OCI-LY1 (cell line): ENCODE results near the gene MVB12B.

Experiments
- H2AFZ ChIP-seq: fragments of 200-600 bp; sonication (generic), shearing (Covaris generic); 2 replicates; pipeline ENCODE4 v1.6.0; 2014; ENCODE audit warnings: antibody characterized with exemption, mild to moderate bottlenecking, low read length
- H3F3A ChIP-seq: fragments of 200-600 bp; sonication (generic), shearing (Covaris generic); 2 replicates; pipeline ENCODE4 v1.6.0; 2014; ENCODE audit warnings: mild to moderate bottlenecking, antibody characterized with exemption, low read length, moderate library complexity; ENCODE audit not compliant: insufficient read depth
- H3K27ac ChIP-seq: fragments of 200-600 bp; sonication (generic); 2 replicates; pipeline ENCODE4 v1.5.1; 2014; ENCODE audit warnings: low read length, mixed run types, mild to moderate bottlenecking, low read depth; ENCODE audit not compliant: poor library complexity, severe bottlenecking
- H3K27me3 ChIP-seq: fragments of 200-600 bp; sonication (generic); 2 replicates; pipeline ENCODE4 v1.6.0; 2014; ENCODE audit warnings: antibody characterized with exemption, mild to moderate bottlenecking, low read length, moderate library complexity; ENCODE audit not compliant: insufficient read depth
- H3K36me3 ChIP-seq: fragments of 200-600 bp; sonication (generic); 2 replicates; pipeline ENCODE4 v1.6.1; 2014; ENCODE audit warnings: mild to moderate bottlenecking, antibody characterized with exemption, low read length, moderate library complexity, mixed read lengths; ENCODE audit not compliant: insufficient read depth
- H3K4me1 ChIP-seq: fragments of 200-600 bp; sonication (generic); 2 replicates; pipeline ENCODE4 v1.5.1; 2014; ENCODE audit warnings: mild to moderate bottlenecking, low read length, moderate library complexity; ENCODE audit not compliant: insufficient read depth, severe bottlenecking
- H3K4me2 ChIP-seq: fragments of 200-600 bp; sonication (generic), shearing (Covaris generic); 2 replicates; pipeline ENCODE4 v1.6.1; 2014; ENCODE audit warnings: low read length
- H3K4me3 ChIP-seq: fragments of 200-600 bp; sonication (generic); 2 replicates; pipeline ENCODE4 v1.5.1; 2014; ENCODE audit warnings: low read length, low read depth, mild to moderate bottlenecking, mixed read lengths; ENCODE audit not compliant: poor library complexity, severe bottlenecking
- H3K79me2 ChIP-seq: fragments of 200-600 bp; shearing (Covaris generic); 2 replicates; pipeline ENCODE4 v1.6.1; 2016; ENCODE audit warnings: mixed run types, low read length, mixed read lengths; ENCODE audit not compliant: insufficient read depth
- H3K9ac ChIP-seq: fragments of 200-600 bp; sonication (generic), shearing (Covaris generic); 2 replicates; pipeline ENCODE4 v1.6.1; 2014; ENCODE audit warnings: mild to moderate bottlenecking, low read length, mixed read lengths
- H3K9me2 ChIP-seq: fragments of 200-600 bp; sonication (generic), shearing (Covaris generic); 2 replicates; pipeline ENCODE4 v1.6.1; 2014; ENCODE audit warnings: low read depth, mild to moderate bottlenecking, low read length, mixed read lengths
- H3K9me3 ChIP-seq: fragments of 200-600 bp; shearing (Covaris generic); 2 replicates; pipeline ENCODE4 v1.6.1; 2014; ENCODE audit warnings: low read length, mixed read lengths
- H4K20me1 ChIP-seq: fragments of 200-600 bp; sonication (generic), shearing (Covaris generic); 2 replicates; pipeline ENCODE4 v1.6.0; 2016; ENCODE audit warnings: mild to moderate bottlenecking, low read length; ENCODE audit not compliant: insufficient read depth
- EZH2 ChIP-seq: fragments of 200-600 bp; sonication (generic), shearing (Covaris generic); IDR thresholded peaks from 2 replicates; pipeline ENCODE4 v1.8.0; 2017; ENCODE audit warnings: borderline replicate concordance, mixed run types, mild to moderate bottlenecking, antibody characterized with exemption, low read length, moderate library complexity, mixed read lengths
- TF ChIP-seq, protein P1 (sequence below): fragments of 200-600 bp; sonication (generic), shearing (Covaris generic); IDR thresholded peaks from 2 replicates; pipeline ENCODE4 v1.5.1; 2017; ENCODE audit warnings: mild to moderate bottlenecking, antibody characterized with exemption, low read length, moderate library complexity, mixed read lengths

The MVB12B gene

DNA sequence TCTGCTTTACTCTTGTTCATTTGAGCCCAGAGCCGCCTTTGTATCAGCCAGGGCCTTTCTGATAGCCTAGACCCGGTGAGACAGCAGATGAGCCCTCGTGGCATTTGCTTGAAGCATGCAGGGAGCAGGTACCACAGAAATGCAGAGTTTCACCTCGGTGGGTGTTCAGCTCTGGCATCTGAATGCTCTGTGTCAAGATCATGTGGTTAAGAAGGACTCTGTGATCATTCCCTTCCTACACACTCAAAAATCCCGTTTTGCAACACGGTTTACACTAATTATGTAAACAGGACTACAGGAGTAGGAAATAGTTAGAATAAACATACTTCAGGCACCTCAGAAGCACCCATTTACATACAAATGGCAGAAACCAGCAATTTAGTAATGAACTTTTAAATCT is 67.2 kb downstream of the MVB12B start:
- Histone ChIP-seq H2AFZ (no peak overlapping the region), H4K20me1 (no peaks in the 10 kb centered on the region), H3K27me3 (no peaks in the 10 kb centered on the region), H3K36me3 (no peaks in the 10 kb centered on the region), H3K4me3 (no peak overlapping the region), H3K27ac (no peak overlapping the region), H3K4me1 (no peaks in the 10 kb centered on the region), H3K9me3 (no peaks in the 10 kb centered on the region), H3K9ac (no peak overlapping the region), H3K4me2 (no peak overlapping the region), H3K79me2 (no peaks in the 10 kb centered on the region), H3K9me2 (no peaks in the 10 kb centered on the region), H3F3A (no peaks in the 10 kb centered on the region)
- TF ChIP-seq, protein P1, sequence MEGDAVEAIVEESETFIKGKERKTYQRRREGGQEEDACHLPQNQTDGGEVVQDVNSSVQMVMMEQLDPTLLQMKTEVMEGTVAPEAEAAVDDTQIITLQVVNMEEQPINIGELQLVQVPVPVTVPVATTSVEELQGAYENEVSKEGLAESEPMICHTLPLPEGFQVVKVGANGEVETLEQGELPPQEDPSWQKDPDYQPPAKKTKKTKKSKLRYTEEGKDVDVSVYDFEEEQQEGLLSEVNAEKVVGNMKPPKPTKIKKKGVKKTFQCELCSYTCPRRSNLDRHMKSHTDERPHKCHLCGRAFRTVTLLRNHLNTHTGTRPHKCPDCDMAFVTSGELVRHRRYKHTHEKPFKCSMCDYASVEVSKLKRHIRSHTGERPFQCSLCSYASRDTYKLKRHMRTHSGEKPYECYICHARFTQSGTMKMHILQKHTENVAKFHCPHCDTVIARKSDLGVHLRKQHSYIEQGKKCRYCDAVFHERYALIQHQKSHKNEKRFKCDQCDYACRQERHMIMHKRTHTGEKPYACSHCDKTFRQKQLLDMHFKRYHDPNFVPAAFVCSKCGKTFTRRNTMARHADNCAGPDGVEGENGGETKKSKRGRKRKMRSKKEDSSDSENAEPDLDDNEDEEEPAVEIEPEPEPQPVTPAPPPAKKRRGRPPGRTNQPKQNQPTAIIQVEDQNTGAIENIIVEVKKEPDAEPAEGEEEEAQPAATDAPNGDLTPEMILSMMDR = no peak
- no peak for TF ChIP-seq EZH2

DNA sequence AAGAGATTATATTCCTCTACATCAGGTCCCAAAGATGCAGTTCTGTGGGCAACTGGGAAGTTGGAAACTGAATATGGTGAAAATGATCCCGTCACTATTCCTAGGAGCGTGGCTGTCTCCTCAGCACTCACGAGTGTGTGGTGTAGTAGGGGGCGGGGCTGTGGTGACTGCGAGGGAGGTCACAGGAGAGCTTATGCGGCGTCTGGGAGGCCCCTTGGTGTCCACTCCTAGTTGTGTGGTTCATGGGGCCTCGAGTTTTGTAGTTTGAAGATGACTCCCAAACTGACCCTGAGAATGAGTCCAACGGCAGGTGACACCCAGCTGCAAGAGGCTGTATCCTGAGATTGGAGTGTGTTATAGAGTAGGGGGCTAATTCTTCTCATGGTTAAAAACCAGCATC is 68.2 kb downstream of the MVB12B start:
- TF ChIP-seq EZH2 = no peak
- TF ChIP-seq, protein P1 = no peak
- no peaks in the 10 kb centered on the region for H3K79me2 ChIP-seq
- no peak overlapping the region for H2AFZ ChIP-seq
- no peaks in the 10 kb centered on the region for H3K9me2 ChIP-seq
- no peaks in the 10 kb centered on the region for H3K9me3 ChIP-seq
- H3K4me1 ChIP-seq = no peaks in the 10 kb centered on the region
- no peaks in the 10 kb centered on the region for H3K27me3 ChIP-seq
- H3K9ac ChIP-seq = no peak overlapping the region
- no peak overlapping the region for H3K4me3 ChIP-seq
- no peaks in the 10 kb centered on the region for H3K36me3 ChIP-seq
- H3K4me2 ChIP-seq = no peak overlapping the region
- H3F3A ChIP-seq = no peaks in the 10 kb centered on the region
- H3K27ac ChIP-seq = no peak overlapping the region
- H4K20me1 ChIP-seq = no peaks in the 10 kb centered on the region

DNA sequence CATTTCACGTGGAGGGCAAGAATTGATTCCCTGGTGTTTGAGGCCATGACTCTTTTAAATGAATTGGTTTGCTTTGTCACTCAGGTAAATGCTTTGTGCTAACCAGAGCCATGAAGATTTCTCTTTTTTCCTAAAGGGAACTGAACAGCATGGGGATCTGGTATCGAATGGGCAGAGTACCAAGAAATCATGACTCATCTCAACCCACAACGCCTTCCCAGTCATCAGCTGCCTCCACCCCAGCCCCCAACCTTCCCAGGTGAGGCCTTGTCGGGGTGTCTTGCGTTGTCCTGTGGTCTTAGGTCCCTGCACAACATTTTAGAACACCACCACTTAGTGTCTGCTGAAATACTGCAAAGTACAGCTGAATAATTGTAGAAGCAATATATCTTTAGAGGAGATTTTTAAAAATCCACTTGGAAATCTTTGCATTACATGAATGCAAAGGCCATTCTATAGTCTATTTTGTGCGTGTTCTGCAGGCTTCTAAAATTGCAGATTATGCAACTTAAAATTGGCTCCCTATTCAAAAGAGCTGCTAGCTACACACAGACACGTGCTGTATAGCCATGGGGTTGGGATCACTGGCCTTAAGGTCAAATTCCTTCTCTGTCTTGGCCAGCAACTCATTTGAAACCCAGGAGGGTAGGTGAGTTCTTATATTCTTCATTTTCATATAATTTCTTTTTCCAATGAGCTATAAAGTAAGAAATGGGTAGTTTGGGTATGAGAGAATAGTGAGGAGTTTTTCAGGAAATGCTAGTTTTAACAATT is 69.0 kb downstream of the MVB12B start:
- H3K9me3 ChIP-seq = no peaks in the 10 kb centered on the region
- H3K9me2 ChIP-seq = no peaks in the 10 kb centered on the region
- H3K36me3 ChIP-seq = no peaks in the 10 kb centered on the region
- H3K4me3 ChIP-seq = no peak overlapping the region
- no peaks in the 10 kb centered on the region for H3K4me1 ChIP-seq
- TF ChIP-seq, protein P1 = no peak
- TF ChIP-seq EZH2 = no peak
- no peaks in the 10 kb centered on the region for H3F3A ChIP-seq
- no peaks in the 10 kb centered on the region; the same call in 1 of the 2 replicates for H3K27me3 ChIP-seq
- H3K4me2 ChIP-seq = no peak overlapping the region
- no peaks in the 10 kb centered on the region for H4K20me1 ChIP-seq
- H3K27ac ChIP-seq = no peak overlapping the region
- no peak overlapping the region for H3K9ac ChIP-seq
- H2AFZ ChIP-seq = no peak overlapping the region
- H3K79me2 ChIP-seq = no peaks in the 10 kb centered on the region
